Measurements from ENCODE around the gene ORAI1. TPM values are rescaled to one million over a fixed set of nuclear protein-coding genes. Genes with fewer than 3 reads are reported as not detected.

ORAI1 gene
- total and polyA plus RNA-seq, 2 donors (not counting 3 experiments of a cell fraction or from before 2014, with no cell fraction given): 30.5 to 65.4 TPM

DNA sequence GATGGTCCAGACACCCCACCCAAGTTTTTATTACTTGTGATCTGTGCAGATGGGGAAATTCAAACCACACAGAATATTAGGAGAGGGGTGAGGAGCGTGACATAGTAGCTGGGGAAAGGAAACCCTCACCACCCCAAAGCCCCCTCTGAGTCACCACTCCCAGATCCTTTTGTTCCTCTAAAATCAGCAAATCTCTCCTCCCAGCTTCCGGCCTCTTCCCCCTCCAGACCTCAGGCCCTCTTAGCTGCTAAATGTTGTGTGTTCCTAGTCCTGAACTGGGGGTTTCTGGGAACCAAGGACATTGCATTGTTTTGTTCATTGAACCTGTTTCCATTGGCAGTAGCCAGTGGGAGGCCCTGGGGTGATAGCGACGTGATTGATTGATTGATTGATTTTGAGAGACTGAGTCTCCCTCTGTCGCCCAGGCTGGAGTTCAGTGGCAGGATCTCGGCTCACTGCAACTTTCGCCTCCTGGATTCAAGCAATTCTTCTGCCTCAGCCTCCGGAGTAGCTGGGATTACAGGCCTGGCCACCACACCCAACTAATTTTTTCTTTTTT, 5.9 kb upstream of the ORAI1 start:
- Histone ChIP-seq H3K9ac (replicated peaks; ENCODE audit: extremely low read depth, insufficient read depth, low read length) (no peak overlapping the region), H3K27me3 (ENCODE audit: control insufficient read depth in 2 of 2, insufficient read depth in 2 of 2, low read length in 2 of 2) (no peaks in the 10 kb centered on the region), H3K9me1 (replicated peaks; ENCODE audit: control insufficient read depth, extremely low read depth, insufficient read depth, low read length) (no peaks in the 10 kb centered on the region), H3K4me1 (ENCODE audit: control insufficient read depth, extremely low read depth, insufficient read depth, low read length) (peaks cover 4% of the 10 kb centered on the region), H4K20me1 (replicated peaks; ENCODE audit: control insufficient read depth, extremely low read depth, insufficient read depth, low read length) (no peaks in the 10 kb centered on the region), H3K4me3 (replicated peaks in 1 of 3; ENCODE audit: insufficient read depth in 1 of 3, low read depth in 1 of 3, low read length in 3 of 3) (no peak overlapping the region), H3K79me2 (ENCODE audit: control insufficient read depth, insufficient read depth, low read length) (no peaks in the 10 kb centered on the region), H3K9me3 (replicated peaks; ENCODE audit: control insufficient read depth, insufficient read depth, low read length) (no peaks in the 10 kb centered on the region), H3K36me3 (ENCODE audit: control insufficient read depth in 2 of 2, extremely low read depth in 1 of 2, insufficient read depth in 2 of 2, low read length in 2 of 2) (no peaks in the 10 kb centered on the region), H3K4me2 (ENCODE audit: insufficient read depth, low read length) (no peak overlapping the region), H2AFZ (ENCODE audit: low read depth, low read length) (no peak overlapping the region), H3K27ac (ENCODE audit: insufficient read depth, low read depth, low read length) (no peak overlapping the region)
- intact Hi-C loops (cut with micrococcal nuclease) (no loop called here), dilution Hi-C loops (cut with MboI; ENCODE audit: extremely low pct_ligation_motif_present, low sequenced_read_pairs) (no loop called here)
- no TSS peak for BruUV-seq (replicated peaks)
- no peak for FAIRE-seq
- DNase-seq (ENCODE audit: low read depth, low spot score): no peak
- TF ChIP-seq POLR2A (IDR thresholded peaks at IDR 0.05; ENCODE audit: low read depth, low read length) (no peak), FOS (IDR thresholded peaks at IDR 0.05; ENCODE audit: borderline replicate concordance, insufficient read depth, low read length) (no peak), GATA2 (IDR thresholded peaks at IDR 0.05; ENCODE audit: insufficient read depth, insufficient read length, low read depth, low read length) (no peak), EZH2 (IDR thresholded peaks at IDR 0.05; ENCODE audit: borderline replicate concordance, low read depth, low read length, severe bottlenecking) (no peak), POLR2AphosphoS5 (IDR thresholded peaks at IDR 0.05; ENCODE audit: insufficient read depth, low read depth, low read length) (no peak), MYC (IDR thresholded peaks at IDR 0.05; ENCODE audit: low read depth, low read length) (no peak), CTCF (IDR thresholded peaks at IDR 0.05; ENCODE audit: extremely low read depth in 1 of 2, insufficient read depth in 1 of 2, low read depth in 1 of 2, low read length in 2 of 2) (no peak), MAX (IDR thresholded peaks at IDR 0.05; ENCODE audit: insufficient read depth, insufficient read length) (no peak), JUN (IDR thresholded peaks at IDR 0.05; ENCODE audit: borderline replicate concordance, insufficient read depth, insufficient read length, low read depth) (no peak)
- ChIA-PET POLR2A (no interaction called here), CTCF (interaction anchor here (0.9 to 6.0 kb wide), 6 partner anchors 9 to 174 kb away, joined by 3 to 78 read pairs (median 5); partner anchors contain the start of gene MORN3)
